Brain microvascular endothelial cell (primary cell): ENCODE results near the gene OPALIN.

Source experiments
- DNase-seq: peaks from one replicate; pipeline ENCODE4 v3.0.0-alpha.2; 2020
- H3K27ac ChIP-seq: fragments of 250-450 bp; sonication (Bioruptor Pico); 2 replicates; pipeline ENCODE4 v1.5.1; 2020; ENCODE audit warnings: mild to moderate bottlenecking, moderate library complexity
- H3K27me3 ChIP-seq: fragments of 250-450 bp; sonication (Bioruptor Pico); replicated peaks from 2 replicates; pipeline ENCODE4 v1.5.1; 2020; ENCODE audit warnings: mild to moderate bottlenecking
- H3K36me3 ChIP-seq: fragments of 250-450 bp; sonication (Bioruptor Pico); replicated peaks from 2 replicates; pipeline ENCODE4 v1.5.1; 2020; ENCODE audit warnings: mild to moderate bottlenecking
- H3K4me3 ChIP-seq: 2 replicates; pipeline ENCODE4 v1.5.1; 2011; ENCODE audit warnings: low read depth, mild to moderate bottlenecking, control low read depth, low read length, moderate library complexity
- CTCF ChIP-seq: IDR thresholded peaks from 2 replicates; pipeline ENCODE4 v1.5.1; 2011; ENCODE audit warnings: low read depth, mild to moderate bottlenecking, moderate library complexity, low read length, control low read depth, inconsistent platforms; ENCODE audit errors: missing control alignments
- in situ Hi-C: cut with HindIII; loops from 2 replicates; pipeline ENCODE4 v1.10.0; 2017; ENCODE audit warnings: low sequenced_read_pairs, low pct_ligation_motif_present

Gene OPALIN

GRCh38 chr10:96352582-96352981, 6.2 kb downstream of the OPALIN start:
- Histone ChIP-seq H3K27me3 (no peaks in the 10 kb centered on the region), H3K27ac (no peak overlapping the region), H3K4me3 (no peak overlapping the region), H3K36me3 (no peaks in the 10 kb centered on the region)
- no peak for TF ChIP-seq CTCF
- in situ Hi-C loops = no loop called here
- DNase-seq = no peak

- no peaks in the 10 kb centered on the region for H3K36me3 ChIP-seq
- no peak for DNase-seq
- no peaks in the 10 kb centered on the region for H3K27me3 ChIP-seq
- no peak overlapping the region for H3K27ac ChIP-seq
- in situ Hi-C loops = no loop called here
- TF ChIP-seq CTCF = no peak
- H3K4me3 ChIP-seq = no peak overlapping the region
These were observed 6.8 kb downstream of the OPALIN start for GRCh38 chr10:96352027-96352426.

GRCh38 chr10:96346295-96346694, 12.5 kb downstream of the OPALIN start:
- in situ Hi-C loops = no loop called here
- Histone ChIP-seq H3K27ac (no peak overlapping the region), H3K27me3 (no peaks in the 10 kb centered on the region), H3K4me3 (no peak overlapping the region), H3K36me3 (no peaks in the 10 kb centered on the region)
- DNase-seq = no peak
- no peak for TF ChIP-seq CTCF

GRCh38 chr10:96345222-96345621, 13.6 kb downstream of the OPALIN start:
- in situ Hi-C loops = no loop called here

GRCh38 chr10:96344178-96344577, 14.6 kb downstream of the OPALIN start:
- Histone ChIP-seq H3K27ac (no peak overlapping the region), H3K4me3 (no peak overlapping the region), H3K27me3 (no peaks in the 10 kb centered on the region), H3K36me3 (no peaks in the 10 kb centered on the region)
- no peak for DNase-seq
- no peak for TF ChIP-seq CTCF
- in situ Hi-C loops = no loop called here

More at GRCh38 chr10:96345222-96345621, 13.6 kb downstream of the OPALIN start:
- no peak for DNase-seq
- Histone ChIP-seq H3K27ac (no peak overlapping the region), H3K4me3 (no peak overlapping the region), H3K36me3 (no peaks in the 10 kb centered on the region), H3K27me3 (no peaks in the 10 kb centered on the region)
- TF ChIP-seq CTCF = no peak

- no peaks in the 10 kb centered on the region for H3K36me3 ChIP-seq
- no peak overlapping the region for H3K4me3 ChIP-seq
- no peak for DNase-seq
- in situ Hi-C loops = no loop called here
- TF ChIP-seq CTCF = no peak
- H3K27me3 ChIP-seq = no peaks in the 10 kb centered on the region
- H3K27ac ChIP-seq = no peak overlapping the region
These were observed 16.4 kb downstream of the OPALIN start for GRCh38 chr10:96342402-96342801.
